DOHH2 (cell line): ENCODE data around the gene WNK1.
A peak's percentile ranks its signal among the peaks of the same experiment; 100 is the strongest.

ENCODE experiments used
- H3F3A ChIP-seq: fragments of 200-600 bp; sonication (generic), shearing (Covaris generic); 2 replicates; pipeline ENCODE4 v1.6.0; 2016; ENCODE audit warnings: antibody characterized with exemption, mild to moderate bottlenecking; ENCODE audit not compliant: control insufficient read depth, insufficient read depth
- H3K27ac ChIP-seq: fragments of 200-600 bp; sonication (generic); 2 replicates; pipeline ENCODE4 v1.5.1; 2014; ENCODE audit warnings: low read depth, mild to moderate bottlenecking, low read length, moderate library complexity
- H3K27me3 ChIP-seq: fragments of 200-600 bp; sonication (generic); 2 replicates; pipeline ENCODE4 v1.6.1; 2014; ENCODE audit warnings: mild to moderate bottlenecking, low read length, mixed read lengths; ENCODE audit not compliant: control insufficient read depth
- H3K36me3 ChIP-seq: fragments of 200-600 bp; sonication (generic); 2 replicates; pipeline ENCODE4 v1.6.1; 2014; ENCODE audit warnings: mild to moderate bottlenecking, low read length, moderate library complexity, mixed read lengths; ENCODE audit not compliant: control insufficient read depth
- H3K4me1 ChIP-seq: fragments of 200-600 bp; sonication (generic); 2 replicates; pipeline ENCODE4 v1.6.1; 2014; ENCODE audit warnings: mild to moderate bottlenecking, low read length, mixed read lengths; ENCODE audit not compliant: control insufficient read depth
- H3K4me2 ChIP-seq: fragments of 200-600 bp; sonication (generic); 2 replicates; pipeline ENCODE4 v1.6.0; 2014; ENCODE audit warnings: mild to moderate bottlenecking, low read length, moderate library complexity
- H3K4me3 ChIP-seq: fragments of 200-600 bp; sonication (generic); 2 replicates; pipeline ENCODE4 v1.5.1; 2014; ENCODE audit warnings: mild to moderate bottlenecking, low read length, mixed read lengths
- H3K79me2 ChIP-seq: fragments of 200-600 bp; sonication (generic); 2 replicates; pipeline ENCODE4 v1.6.1; 2014; ENCODE audit warnings: mild to moderate bottlenecking, low read length, mixed read lengths; ENCODE audit not compliant: control insufficient read depth
- H3K9me2 ChIP-seq: fragments of 200-600 bp; sonication (generic); replicated peaks from 2 replicates; pipeline ENCODE4 v1.6.1; 2014; ENCODE audit warnings: mild to moderate bottlenecking, low read length, mixed read lengths; ENCODE audit not compliant: control insufficient read depth
- H3K9me3 ChIP-seq: fragments of 200-600 bp; sonication (generic); 2 replicates; pipeline ENCODE4 v1.6.1; 2014; ENCODE audit warnings: antibody characterized with exemption, low read length, mixed read lengths; ENCODE audit not compliant: control insufficient read depth, insufficient read depth
- H4K20me1 ChIP-seq: fragments of 200-600 bp; sonication (generic); 2 replicates; pipeline ENCODE4 v1.6.0; 2014; ENCODE audit warnings: low read depth, mild to moderate bottlenecking, antibody characterized with exemption, low read length, moderate library complexity; ENCODE audit not compliant: control insufficient read depth, insufficient read depth
- EZH2phosphoT487 ChIP-seq: fragments of 200-600 bp; sonication (generic); IDR thresholded peaks from 2 replicates; pipeline ENCODE4 v1.6.1; 2017; ENCODE audit warnings: borderline replicate concordance, mild to moderate bottlenecking, antibody characterized with exemption, low read length, moderate library complexity, mixed read lengths
- TF ChIP-seq, protein P1 (sequence below): fragments of 200-600 bp; sonication (generic); IDR thresholded peaks from one replicate; pipeline ENCODE4 v1.5.1; 2014; ENCODE audit warnings: antibody characterized with exemption, mild to moderate bottlenecking, low read depth, low read length; ENCODE audit not compliant: poor library complexity, severe bottlenecking

Gene WNK1

GRCh38 chr12:807041-807735, 54.8 kb downstream of the WNK1 start:
- Histone ChIP-seq H3K79me2 (peaks cover 97% of the 10 kb centered on the region), H3K9me2 (no peaks in the 10 kb centered on the region), H3K4me1 (peaks cover 65% of the 10 kb centered on the region), H3F3A (peaks cover 9% of the 10 kb centered on the region; the same call in 1 of the 2 replicates), H3K36me3 (no peaks in the 10 kb centered on the region), H3K9me3 (no peaks in the 10 kb centered on the region), H3K27me3 (no peaks in the 10 kb centered on the region), H3K4me2 (no peak overlapping the region), H3K4me3 (no peak overlapping the region), H4K20me1 (peaks cover 6% of the 10 kb centered on the region; the same call in 1 of the 2 replicates), H3K27ac (no peak overlapping the region)
- TF ChIP-seq, protein P1, sequence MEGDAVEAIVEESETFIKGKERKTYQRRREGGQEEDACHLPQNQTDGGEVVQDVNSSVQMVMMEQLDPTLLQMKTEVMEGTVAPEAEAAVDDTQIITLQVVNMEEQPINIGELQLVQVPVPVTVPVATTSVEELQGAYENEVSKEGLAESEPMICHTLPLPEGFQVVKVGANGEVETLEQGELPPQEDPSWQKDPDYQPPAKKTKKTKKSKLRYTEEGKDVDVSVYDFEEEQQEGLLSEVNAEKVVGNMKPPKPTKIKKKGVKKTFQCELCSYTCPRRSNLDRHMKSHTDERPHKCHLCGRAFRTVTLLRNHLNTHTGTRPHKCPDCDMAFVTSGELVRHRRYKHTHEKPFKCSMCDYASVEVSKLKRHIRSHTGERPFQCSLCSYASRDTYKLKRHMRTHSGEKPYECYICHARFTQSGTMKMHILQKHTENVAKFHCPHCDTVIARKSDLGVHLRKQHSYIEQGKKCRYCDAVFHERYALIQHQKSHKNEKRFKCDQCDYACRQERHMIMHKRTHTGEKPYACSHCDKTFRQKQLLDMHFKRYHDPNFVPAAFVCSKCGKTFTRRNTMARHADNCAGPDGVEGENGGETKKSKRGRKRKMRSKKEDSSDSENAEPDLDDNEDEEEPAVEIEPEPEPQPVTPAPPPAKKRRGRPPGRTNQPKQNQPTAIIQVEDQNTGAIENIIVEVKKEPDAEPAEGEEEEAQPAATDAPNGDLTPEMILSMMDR = no peak
- TF ChIP-seq EZH2phosphoT487 = no peak

- H4K20me1 ChIP-seq = no peaks in the 10 kb centered on the region
- H3K27me3 ChIP-seq = no peaks in the 10 kb centered on the region
- no peak for TF ChIP-seq EZH2phosphoT487
- TF ChIP-seq, protein P1 = no peak
- no peak overlapping the region for H3K4me3 ChIP-seq
- H3K9me3 ChIP-seq = no peaks in the 10 kb centered on the region
- H3K79me2 ChIP-seq = peaks cover 93% of the 10 kb centered on the region
- peaks cover 13% of the 10 kb centered on the region for H3K36me3 ChIP-seq
- peak overlapping the region; percentile 3 for H3K4me2 ChIP-seq
- peaks cover 57% of the 10 kb centered on the region for H3K4me1 ChIP-seq
- H3F3A ChIP-seq = peaks cover 19% of the 10 kb centered on the region
- no peaks in the 10 kb centered on the region for H3K9me2 ChIP-seq
- no peak overlapping the region for H3K27ac ChIP-seq
Measured at GRCh38 chr12:810116-810515, 57.7 kb downstream of the WNK1 start.

- Histone ChIP-seq H3K9me3 (no peaks in the 10 kb centered on the region), H3K4me2 (peak overlapping the region; percentile 3; the same call in 1 of the 2 replicates), H3K79me2 (peaks cover 93% of the 10 kb centered on the region), H3K4me1 (peaks cover 52% of the 10 kb centered on the region), H3F3A (peaks cover 21% of the 10 kb centered on the region), H4K20me1 (no peaks in the 10 kb centered on the region), H3K27me3 (no peaks in the 10 kb centered on the region), H3K27ac (no peak overlapping the region), H3K36me3 (peaks cover 20% of the 10 kb centered on the region), H3K4me3 (0 out of 2 replicates have a peak overlapping the region, but pooled peaks have one; percentile 5), H3K9me2 (no peaks in the 10 kb centered on the region)
- no peak for TF ChIP-seq EZH2phosphoT487
- TF ChIP-seq, protein P1 = no peak
Measured at GRCh38 chr12:810671-811415, 58.5 kb downstream of the WNK1 start.
